HG03565 (cell line): ENCODE results near the gene CXXC4.

ENCODE experiments used
- ATAC-seq: cut with Tn5 transposase; IDR thresholded peaks from one replicate; pipeline ENCODE4 v1.9.1; 2021; ENCODE audit warnings: mild to moderate bottlenecking, moderate library complexity; ENCODE audit not compliant: unreplicated experiment

The CXXC4 gene

DNA sequence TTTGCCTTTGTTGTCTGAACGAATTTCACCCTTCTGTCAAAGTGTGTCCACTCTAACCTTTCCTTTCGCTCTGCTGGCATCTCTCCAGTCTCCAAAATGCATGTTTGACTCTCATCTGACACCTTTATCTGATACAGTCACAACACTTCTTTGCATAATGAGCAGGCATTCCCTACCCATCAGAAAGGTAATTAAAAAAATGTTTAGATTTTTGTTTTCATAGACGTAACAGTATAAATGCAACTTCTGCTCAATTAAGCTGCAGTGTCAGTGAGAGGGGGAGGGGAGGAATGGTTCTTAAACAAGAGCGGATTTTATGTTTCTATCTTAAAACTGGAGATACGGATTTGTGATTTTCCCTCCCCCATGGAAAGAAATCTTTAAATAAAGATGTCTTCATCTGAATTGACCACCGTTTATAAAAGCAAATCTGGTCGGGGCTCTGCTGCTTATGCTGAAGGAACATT, 70.2 kb downstream of the CXXC4 start:
- no peak for ATAC-seq

DNA sequence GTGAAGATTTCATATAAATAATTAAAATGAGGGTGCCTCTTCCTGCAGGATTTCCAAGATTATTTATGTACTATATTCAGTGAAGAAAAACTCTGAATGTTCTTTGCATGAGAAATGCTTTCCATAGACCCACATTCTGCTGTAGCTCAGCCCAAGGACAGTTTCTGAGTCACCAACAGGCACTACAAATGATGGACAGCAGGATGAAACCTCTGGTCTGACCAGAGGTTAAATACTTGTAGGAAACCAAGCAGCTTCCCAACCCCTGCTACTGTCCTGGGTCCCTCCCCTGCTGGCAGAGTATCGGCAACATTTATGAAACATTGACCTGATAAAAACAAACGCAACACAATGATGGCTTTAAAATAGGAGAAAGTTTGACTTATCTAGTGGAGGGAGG, 73.1 kb downstream of the CXXC4 start:
- ATAC-seq: no peak

DNA sequence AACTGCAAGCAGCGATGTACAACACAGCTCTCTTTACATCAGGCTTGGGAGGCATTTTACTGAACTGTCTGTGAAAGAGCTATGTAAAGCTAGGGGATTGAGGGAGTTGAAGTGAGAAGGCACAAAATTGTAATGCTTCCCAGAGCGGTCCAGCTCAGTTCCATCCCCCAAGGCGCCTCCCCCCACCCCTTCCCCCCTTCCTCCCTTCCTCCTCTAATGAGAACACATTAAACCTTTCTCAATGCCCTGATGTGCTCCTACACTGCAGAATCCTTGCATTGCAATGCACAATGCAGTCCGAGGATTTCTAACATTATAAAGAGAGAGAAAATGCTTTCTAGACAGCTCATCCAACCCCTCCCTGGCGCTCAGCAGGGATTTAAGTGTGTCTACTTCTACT, 73.9 kb downstream of the CXXC4 start:
- no peak for ATAC-seq
